ENCODE measurements around the gene COL10A1.

GRCh38 chr6:116104636-116105035 lies 21.3 kb downstream of the COL10A1 start:
- TF ChIP-seq CTCF (IDR thresholded peaks at IDR 0.05) (no peak), POLR2A (IDR thresholded peaks at IDR 0.05) (no peak)

Measured in suprapubic skin (tissue), 3 donors.